Measurements from ENCODE around the gene TBX10.

Gene TBX10

DNA sequence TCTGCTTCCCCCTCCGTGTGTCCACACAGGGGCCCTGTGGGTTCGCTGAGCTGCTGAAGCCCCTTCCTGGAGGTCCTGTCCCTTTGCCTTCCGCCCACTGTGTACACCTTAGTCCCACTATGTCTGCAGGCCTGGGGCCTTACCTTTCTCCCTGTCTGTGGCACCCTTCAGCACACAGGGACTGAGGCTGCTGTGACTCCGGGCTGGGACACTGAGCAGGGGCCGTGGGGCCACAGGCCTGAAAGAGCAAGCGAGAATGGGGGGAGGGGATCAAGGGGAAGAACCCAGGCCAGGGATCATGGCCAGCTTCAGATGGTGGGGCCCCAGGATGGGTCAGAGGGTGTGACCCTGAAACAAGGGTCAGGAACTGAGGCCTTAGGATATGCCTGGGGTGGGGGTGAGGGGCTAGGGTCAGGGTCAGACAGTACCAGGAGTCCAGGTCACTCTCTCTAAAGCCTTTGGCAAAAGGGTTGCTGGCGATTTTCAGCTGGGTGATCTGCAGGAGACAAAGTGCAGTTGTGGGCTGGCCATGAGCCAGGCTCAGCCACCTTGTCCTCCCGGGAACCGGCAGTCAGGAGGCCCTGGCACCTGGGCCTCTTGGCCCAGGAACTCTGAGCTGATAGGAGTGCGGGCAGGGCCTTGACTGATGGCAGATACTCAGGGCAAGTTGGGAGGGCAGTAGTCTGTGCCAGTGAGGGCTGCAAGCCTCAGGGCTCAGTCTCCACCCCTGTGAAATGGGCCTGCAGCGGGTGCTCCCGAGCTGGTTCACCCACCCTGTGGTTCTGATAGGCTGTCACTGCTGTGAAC lies 7.2 kb downstream of the TBX10 start:
- Histone ChIP-seq H3K27me3 (ENCODE audit: low read depth, low read length) (no peaks in the 10 kb centered on the region), H3K9me3 (ENCODE audit: control insufficient read depth in 1 of 2, low read length in 2 of 2) (no peaks in the 10 kb centered on the region), H3K36me3 (ENCODE audit: control insufficient read depth in 1 of 2, insufficient read depth in 2 of 2, low read length in 2 of 2) (no peaks in the 10 kb centered on the region), H3K4me1 (ENCODE audit: control insufficient read depth in 1 of 2, insufficient read depth in 2 of 2, low read length in 2 of 2) (peaks cover 6 to 8% of the 10 kb centered on the region in 2 donors), H3K4me3 (ENCODE audit: low read depth in 1 of 2, low read length in 2 of 2) (no peak overlapping the region), H3K27ac (ENCODE audit: low read length) (peak overlapping the region; percentile 39)

DNA sequence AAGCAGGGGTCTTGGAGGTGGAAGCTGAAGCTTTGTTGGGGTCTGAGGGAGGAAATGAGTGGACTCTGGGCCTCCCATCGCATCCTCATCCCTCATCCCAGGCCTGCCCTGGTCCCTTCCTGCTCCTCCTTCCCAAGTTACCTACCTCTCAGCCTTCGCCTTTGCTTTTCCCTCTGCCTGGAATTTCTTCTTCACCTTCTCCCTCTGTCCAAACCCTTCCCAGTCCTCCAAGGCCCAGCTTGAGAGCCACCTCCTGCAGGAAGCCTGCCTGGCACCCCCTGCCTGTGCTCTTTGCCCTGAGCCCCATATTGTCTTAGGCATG lies 7.7 kb downstream of the TBX10 start:
- Histone ChIP-seq H3K9me3 (ENCODE audit: control insufficient read depth in 1 of 2, low read length in 2 of 2) (no peaks in the 10 kb centered on the region), H3K4me1 (ENCODE audit: control insufficient read depth in 1 of 2, insufficient read depth in 2 of 2, low read length in 2 of 2) (peaks cover 6 to 8% of the 10 kb centered on the region in 2 donors), H3K36me3 (ENCODE audit: control insufficient read depth in 1 of 2, insufficient read depth in 2 of 2, low read length in 2 of 2) (no peaks in the 10 kb centered on the region), H3K27me3 (ENCODE audit: low read depth, low read length) (no peaks in the 10 kb centered on the region), H3K4me3 (ENCODE audit: low read depth in 1 of 2, low read length in 2 of 2) (no peak overlapping the region), H3K27ac (ENCODE audit: low read length) (peak overlapping the region; percentile 39)

DNA sequence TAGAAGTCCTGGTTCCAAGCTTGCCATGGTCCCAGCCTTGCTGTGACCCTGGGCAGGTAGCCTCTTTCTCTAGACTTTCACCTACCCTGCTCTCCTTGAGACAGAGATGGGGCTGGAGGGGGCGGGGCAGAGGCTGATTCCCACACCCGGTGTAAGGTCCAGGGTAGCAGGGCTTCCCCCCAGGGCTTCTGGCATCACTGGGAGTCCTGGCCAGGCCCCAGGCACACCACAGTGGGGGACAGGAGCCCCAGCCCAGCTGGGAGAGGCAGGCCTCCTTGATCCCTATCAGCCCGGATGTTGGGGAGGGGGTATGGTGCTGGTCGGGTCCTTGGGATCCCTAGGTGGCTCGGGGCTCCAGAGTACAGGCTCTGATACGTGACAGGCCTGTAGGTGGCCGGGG lies 8.2 kb downstream of the TBX10 start:
- Histone ChIP-seq H3K9me3 (ENCODE audit: control insufficient read depth in 1 of 2, low read length in 2 of 2) (no peaks in the 10 kb centered on the region), H3K4me1 (ENCODE audit: control insufficient read depth in 1 of 2, insufficient read depth in 2 of 2, low read length in 2 of 2) (peaks cover 6 to 8% of the 10 kb centered on the region in 2 donors), H3K4me3 (ENCODE audit: low read depth in 1 of 2, low read length in 2 of 2) (peak overlapping the region in 1 of 2 donors; percentile 55), H3K36me3 (ENCODE audit: control insufficient read depth in 1 of 2, insufficient read depth in 2 of 2, low read length in 2 of 2) (no peaks in the 10 kb centered on the region), H3K27me3 (ENCODE audit: low read depth, low read length) (no peaks in the 10 kb centered on the region), H3K27ac (ENCODE audit: low read length) (peak overlapping the region; percentile 76)

DNA sequence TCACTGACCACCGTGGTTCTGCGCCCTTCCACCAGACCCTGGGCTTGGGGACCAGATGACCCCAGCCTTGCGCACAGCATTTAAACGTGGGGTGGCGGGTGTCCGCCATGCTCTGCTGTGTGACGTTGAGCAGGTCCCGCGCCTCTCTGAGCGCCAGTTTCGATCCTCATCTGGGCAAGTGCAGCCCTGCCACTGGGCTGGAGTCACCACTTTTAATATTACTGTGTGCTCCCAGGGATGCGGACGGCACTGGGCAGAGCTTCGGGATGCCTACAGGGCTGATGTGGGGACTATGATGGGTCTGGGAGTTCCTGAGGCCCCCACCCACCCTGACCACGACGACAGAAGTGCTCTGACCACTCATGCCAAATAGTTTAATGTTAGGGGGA lies 8.6 kb downstream of the TBX10 start:
- peaks cover 6 to 8% of the 10 kb centered on the region in 2 donors for H3K4me1 ChIP-seq (ENCODE audit: control insufficient read depth in 1 of 2, insufficient read depth in 2 of 2, low read length in 2 of 2)
- peak overlapping the region; percentile 76 for H3K27ac ChIP-seq (ENCODE audit: low read length)
- H3K27me3 ChIP-seq (ENCODE audit: low read depth, low read length): no peaks in the 10 kb centered on the region
- H3K4me3 ChIP-seq (ENCODE audit: low read depth in 1 of 2, low read length in 2 of 2): peak overlapping the region; percentile 55 to 84
- no peaks in the 10 kb centered on the region for H3K9me3 ChIP-seq (ENCODE audit: control insufficient read depth in 1 of 2, low read length in 2 of 2)
- no peaks in the 10 kb centered on the region for H3K36me3 ChIP-seq (ENCODE audit: control insufficient read depth in 1 of 2, insufficient read depth in 2 of 2, low read length in 2 of 2)

DNA sequence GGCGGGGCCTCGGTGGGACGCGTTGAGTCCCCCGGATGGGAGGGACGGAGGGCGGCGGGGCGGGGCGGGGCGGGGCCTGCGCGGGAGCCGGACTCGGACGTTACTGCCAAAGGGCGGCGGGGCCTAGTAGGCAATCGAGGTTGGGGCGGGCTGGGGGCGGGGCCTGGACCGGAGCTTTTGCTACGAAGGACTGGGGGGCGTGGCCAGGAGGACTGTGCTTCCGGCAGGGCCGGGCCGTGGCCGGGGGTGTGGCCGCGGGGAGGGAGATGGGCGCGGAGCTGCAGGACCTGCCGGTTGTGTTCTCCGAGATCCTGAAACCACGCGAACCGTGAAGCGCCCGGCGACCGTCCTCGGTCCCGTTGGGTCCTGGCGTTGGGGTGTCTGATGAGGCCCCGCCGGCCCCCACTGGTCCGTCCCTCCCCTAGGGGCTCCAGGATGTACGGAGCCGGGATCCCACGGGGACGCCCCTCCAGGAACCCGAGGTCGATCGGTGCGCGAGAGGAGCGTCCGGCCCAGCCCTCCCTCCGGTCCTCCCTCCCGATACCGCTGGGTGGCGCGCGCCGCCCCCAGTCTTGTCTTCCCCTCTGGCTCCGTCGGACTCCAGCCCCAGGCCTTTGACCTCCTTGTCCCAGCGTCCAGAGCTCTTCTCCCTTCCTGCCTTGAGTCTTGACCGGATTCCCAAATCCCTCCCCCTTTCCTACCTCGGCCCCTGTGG lies 9.2 kb downstream of the TBX10 start:
- H3K27ac ChIP-seq (ENCODE audit: low read length): peak overlapping the region; percentile 76
- no peaks in the 10 kb centered on the region for H3K27me3 ChIP-seq (ENCODE audit: low read depth, low read length)
- H3K4me1 ChIP-seq (ENCODE audit: control insufficient read depth in 1 of 2, insufficient read depth in 2 of 2, low read length in 2 of 2): peaks cover 6 to 8% of the 10 kb centered on the region in 2 donors
- H3K9me3 ChIP-seq (ENCODE audit: control insufficient read depth in 1 of 2, low read length in 2 of 2): no peaks in the 10 kb centered on the region
- peak overlapping the region; percentile 55 to 84 for H3K4me3 ChIP-seq (ENCODE audit: low read depth in 1 of 2, low read length in 2 of 2)
- H3K36me3 ChIP-seq (ENCODE audit: control insufficient read depth in 1 of 2, insufficient read depth in 2 of 2, low read length in 2 of 2): no peaks in the 10 kb centered on the region

DNA sequence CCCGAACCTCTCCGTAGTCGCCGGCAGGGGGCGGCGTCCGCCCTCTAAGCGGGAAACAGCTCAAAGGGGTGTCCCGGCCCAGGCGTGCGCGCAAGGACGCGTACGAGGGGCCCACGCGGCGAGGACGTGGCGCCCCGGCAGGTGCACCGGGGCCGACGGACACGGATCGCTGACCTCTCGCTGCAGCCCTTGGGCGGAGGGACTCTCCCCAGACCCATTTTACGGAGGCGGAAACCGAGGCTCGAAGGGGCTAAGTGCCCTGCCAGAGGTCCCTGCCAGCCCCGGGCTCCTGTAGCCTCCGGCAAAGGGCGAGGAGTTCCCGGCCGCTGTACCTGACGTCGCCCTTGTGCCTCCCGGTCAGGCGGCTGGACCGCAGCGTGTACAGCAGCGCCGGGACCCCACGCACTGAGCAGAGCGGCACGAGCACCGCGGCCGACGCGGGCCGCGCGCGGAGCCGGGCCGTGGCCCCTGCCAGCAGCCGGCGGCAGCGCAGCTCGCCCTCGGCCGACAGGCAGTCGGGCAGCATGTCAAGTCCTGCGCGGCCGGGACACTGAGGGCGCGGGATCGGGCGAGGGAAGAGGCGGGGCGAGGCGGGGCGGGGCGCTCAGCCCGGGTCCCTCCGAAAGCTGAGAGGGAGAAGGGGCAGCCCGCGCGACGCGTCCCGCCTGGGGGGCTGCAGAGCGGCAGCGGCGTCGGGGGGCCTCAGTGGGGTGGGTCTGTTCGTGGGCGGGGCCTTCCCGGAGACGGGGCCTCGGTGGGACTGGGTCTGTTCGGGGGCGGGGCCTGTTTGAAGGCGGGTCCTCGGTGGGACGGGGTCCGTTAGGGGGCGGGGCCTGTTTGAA lies 10.0 kb downstream of the TBX10 start, which contains the start of gene NUDT8:
Gene NUDT8, minus strand, starts transcription at position 552 of the 842 bp plus-strand sequence. Its CDS starts 26 bp downstream, at position 526.
- peak within 1 kb of the TSS; percentile 55 to 84 for H3K4me3 ChIP-seq (ENCODE audit: low read depth in 1 of 2, low read length in 2 of 2)
- no peaks in the 10 kb centered on the region for H3K9me3 ChIP-seq (ENCODE audit: control insufficient read depth in 1 of 2, low read length in 2 of 2)
- no peaks in the 10 kb centered on the region for H3K27me3 ChIP-seq (ENCODE audit: low read depth, low read length)
- no peaks in the 10 kb centered on the region for H3K36me3 ChIP-seq (ENCODE audit: control insufficient read depth in 1 of 2, insufficient read depth in 2 of 2, low read length in 2 of 2)
- peak within 1 kb of the TSS; percentile 76 for H3K27ac ChIP-seq (ENCODE audit: low read length)
- peaks cover 6 to 8% of the 10 kb centered on the region in 2 donors for H3K4me1 ChIP-seq (ENCODE audit: control insufficient read depth in 1 of 2, insufficient read depth in 2 of 2, low read length in 2 of 2)

DNA sequence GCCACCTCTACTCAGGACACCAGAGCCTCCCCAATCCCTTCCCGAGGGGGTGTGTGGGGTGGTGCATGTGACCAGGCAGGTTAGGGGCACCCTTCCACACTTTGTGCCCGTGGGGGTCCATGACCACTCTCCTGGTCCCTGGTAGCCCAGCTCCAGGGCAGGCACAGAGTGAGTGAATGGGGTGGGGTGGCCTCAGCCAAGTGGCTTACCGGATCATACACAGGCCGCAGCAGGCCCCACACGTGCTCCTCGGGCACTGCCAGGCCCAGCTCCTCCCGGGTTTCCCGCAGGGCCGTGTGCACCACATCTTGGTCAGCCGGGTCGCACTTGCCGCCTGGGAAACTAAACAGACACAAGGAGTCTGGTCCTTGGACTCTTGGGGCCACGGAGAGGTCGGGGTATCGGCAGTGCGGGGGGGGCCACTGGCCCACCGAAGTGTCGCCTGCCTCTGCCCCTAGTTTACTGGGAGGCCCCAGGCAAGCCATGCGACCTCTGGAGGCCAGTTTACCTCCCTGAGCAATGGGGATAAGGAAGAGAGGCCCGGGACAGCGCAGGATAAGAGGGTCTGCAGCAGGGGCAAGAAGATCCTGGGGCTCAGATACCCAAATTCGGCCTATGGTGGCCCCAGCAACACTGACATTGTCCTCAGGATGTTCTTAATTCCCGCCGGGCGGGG lies 10.7 kb downstream of the TBX10 start:
- H3K9me3 ChIP-seq (ENCODE audit: control insufficient read depth in 1 of 2, low read length in 2 of 2): no peaks in the 10 kb centered on the region
- no peaks in the 10 kb centered on the region for H3K27me3 ChIP-seq (ENCODE audit: low read depth, low read length)
- no peak overlapping the region for H3K27ac ChIP-seq (ENCODE audit: low read length)
- H3K4me3 ChIP-seq (ENCODE audit: low read depth in 1 of 2, low read length in 2 of 2): peak overlapping the region; percentile 42 to 56
- no peaks in the 10 kb centered on the region for H3K36me3 ChIP-seq (ENCODE audit: control insufficient read depth in 1 of 2, insufficient read depth in 2 of 2, low read length in 2 of 2)
- peaks cover 6 to 8% of the 10 kb centered on the region in 2 donors for H3K4me1 ChIP-seq (ENCODE audit: control insufficient read depth in 1 of 2, insufficient read depth in 2 of 2, low read length in 2 of 2)

DNA sequence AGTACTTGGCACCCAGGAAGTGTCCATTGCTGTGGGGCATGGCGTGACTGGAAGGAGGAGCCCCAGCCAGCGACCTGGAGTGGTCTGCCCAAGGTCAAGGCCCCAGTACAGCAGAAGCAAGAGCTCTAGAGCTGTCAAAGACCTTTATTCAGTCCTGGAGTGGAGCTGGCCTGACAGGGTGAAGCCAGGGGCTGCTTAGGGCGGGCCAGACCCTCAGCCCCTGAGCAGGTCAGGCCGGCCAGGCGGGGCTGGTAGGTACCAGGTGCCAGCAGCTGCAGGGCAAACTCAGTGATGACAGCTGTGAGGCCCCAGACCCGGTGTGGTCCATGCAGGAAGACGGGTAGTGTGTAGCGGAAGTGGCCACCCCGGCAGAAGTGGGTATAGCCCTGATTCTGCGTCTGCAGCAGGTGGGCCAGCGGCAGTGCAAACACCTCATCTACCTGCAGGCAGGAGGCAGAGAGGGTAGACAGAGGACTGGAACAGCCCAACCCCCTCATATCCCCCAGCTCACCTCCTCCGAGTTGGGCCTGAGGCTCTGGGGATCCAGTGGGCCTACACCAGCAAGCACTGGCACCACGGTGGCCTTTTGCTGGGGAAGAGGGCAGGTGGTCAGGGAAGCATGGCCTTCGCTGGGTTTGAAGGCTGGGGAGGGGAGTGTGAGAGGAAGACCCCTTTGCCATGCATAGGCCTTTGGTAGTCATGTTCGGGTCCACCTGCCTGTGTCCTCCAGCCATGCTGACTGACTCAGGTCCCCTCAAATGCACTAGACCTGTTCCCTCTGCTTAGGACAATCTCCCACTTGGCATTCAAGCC lies 11.5 kb downstream of the TBX10 start:
- H3K9me3 ChIP-seq (ENCODE audit: control insufficient read depth in 1 of 2, low read length in 2 of 2): no peaks in the 10 kb centered on the region
- no peak overlapping the region for H3K27ac ChIP-seq (ENCODE audit: low read length)
- H3K4me1 ChIP-seq (ENCODE audit: control insufficient read depth in 1 of 2, insufficient read depth in 2 of 2, low read length in 2 of 2): peaks cover 6 to 8% of the 10 kb centered on the region in 2 donors
- H3K27me3 ChIP-seq (ENCODE audit: low read depth, low read length): no peaks in the 10 kb centered on the region
- no peak overlapping the region for H3K4me3 ChIP-seq (ENCODE audit: low read depth in 1 of 2, low read length in 2 of 2)
- no peaks in the 10 kb centered on the region for H3K36me3 ChIP-seq (ENCODE audit: control insufficient read depth in 1 of 2, insufficient read depth in 2 of 2, low read length in 2 of 2)

DNA sequence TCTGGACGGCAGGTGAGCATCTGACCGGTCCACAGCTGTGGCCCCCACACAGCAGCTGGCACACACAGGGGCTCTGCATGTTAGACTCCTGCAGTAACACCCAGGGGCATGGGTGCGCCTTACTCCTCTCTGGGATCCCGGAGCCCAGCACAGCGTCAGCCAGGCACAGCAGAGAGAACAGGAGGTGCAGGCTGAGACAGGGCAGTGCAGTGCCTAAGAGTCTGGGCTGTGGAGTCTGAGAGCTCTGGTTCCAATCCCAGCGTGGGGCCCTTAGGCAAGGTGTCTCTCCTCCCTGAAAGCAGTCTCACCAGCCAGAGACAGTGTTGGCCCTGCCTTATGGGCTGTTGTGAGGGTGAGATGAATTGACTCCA lies 12.1 kb downstream of the TBX10 start:
- no peaks in the 10 kb centered on the region for H3K9me3 ChIP-seq (ENCODE audit: control insufficient read depth in 1 of 2, low read length in 2 of 2)
- H3K27ac ChIP-seq (ENCODE audit: low read length): no peak overlapping the region
- peaks cover 6 to 8% of the 10 kb centered on the region in 2 donors for H3K4me1 ChIP-seq (ENCODE audit: control insufficient read depth in 1 of 2, insufficient read depth in 2 of 2, low read length in 2 of 2)
- no peaks in the 10 kb centered on the region for H3K27me3 ChIP-seq (ENCODE audit: low read depth, low read length)
- H3K4me3 ChIP-seq (ENCODE audit: low read depth in 1 of 2, low read length in 2 of 2): no peak overlapping the region
- H3K36me3 ChIP-seq (ENCODE audit: control insufficient read depth in 1 of 2, insufficient read depth in 2 of 2, low read length in 2 of 2): no peaks in the 10 kb centered on the region

DNA sequence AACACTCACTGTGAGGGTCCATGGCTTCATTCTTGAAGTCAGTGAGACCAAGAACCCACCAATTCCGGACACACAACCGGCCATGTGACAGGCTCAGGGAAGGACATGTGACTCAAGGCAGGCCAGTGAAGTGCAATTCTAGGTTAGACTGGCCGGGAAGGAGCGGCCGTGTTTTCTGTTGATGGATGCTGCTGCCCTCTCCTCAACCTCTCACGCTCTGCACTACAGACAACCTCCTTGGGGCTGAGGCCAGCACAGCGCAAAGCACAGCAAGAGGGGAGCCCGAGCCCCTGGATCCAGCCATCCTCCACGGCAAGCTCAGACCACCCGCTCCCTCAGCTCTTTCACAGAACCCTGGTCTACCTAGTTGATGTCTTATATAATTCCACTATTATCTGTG lies 12.6 kb downstream of the TBX10 start:
- Histone ChIP-seq H3K9me3 (ENCODE audit: control insufficient read depth in 1 of 2, low read length in 2 of 2) (no peaks in the 10 kb centered on the region), H3K36me3 (ENCODE audit: control insufficient read depth in 1 of 2, insufficient read depth in 2 of 2, low read length in 2 of 2) (no peaks in the 10 kb centered on the region), H3K27ac (ENCODE audit: low read length) (no peak overlapping the region)

More for the DNA sequence above, 12.6 kb downstream of the TBX10 start:
- H3K4me3 ChIP-seq (ENCODE audit: low read depth in 1 of 2, low read length in 2 of 2): no peak overlapping the region
- peaks cover 6 to 8% of the 10 kb centered on the region in 2 donors for H3K4me1 ChIP-seq (ENCODE audit: control insufficient read depth in 1 of 2, insufficient read depth in 2 of 2, low read length in 2 of 2)
- H3K27me3 ChIP-seq (ENCODE audit: low read depth, low read length): no peaks in the 10 kb centered on the region
